ENCODE measurements around the gene EDN2.

EDN2 gene

DNA sequence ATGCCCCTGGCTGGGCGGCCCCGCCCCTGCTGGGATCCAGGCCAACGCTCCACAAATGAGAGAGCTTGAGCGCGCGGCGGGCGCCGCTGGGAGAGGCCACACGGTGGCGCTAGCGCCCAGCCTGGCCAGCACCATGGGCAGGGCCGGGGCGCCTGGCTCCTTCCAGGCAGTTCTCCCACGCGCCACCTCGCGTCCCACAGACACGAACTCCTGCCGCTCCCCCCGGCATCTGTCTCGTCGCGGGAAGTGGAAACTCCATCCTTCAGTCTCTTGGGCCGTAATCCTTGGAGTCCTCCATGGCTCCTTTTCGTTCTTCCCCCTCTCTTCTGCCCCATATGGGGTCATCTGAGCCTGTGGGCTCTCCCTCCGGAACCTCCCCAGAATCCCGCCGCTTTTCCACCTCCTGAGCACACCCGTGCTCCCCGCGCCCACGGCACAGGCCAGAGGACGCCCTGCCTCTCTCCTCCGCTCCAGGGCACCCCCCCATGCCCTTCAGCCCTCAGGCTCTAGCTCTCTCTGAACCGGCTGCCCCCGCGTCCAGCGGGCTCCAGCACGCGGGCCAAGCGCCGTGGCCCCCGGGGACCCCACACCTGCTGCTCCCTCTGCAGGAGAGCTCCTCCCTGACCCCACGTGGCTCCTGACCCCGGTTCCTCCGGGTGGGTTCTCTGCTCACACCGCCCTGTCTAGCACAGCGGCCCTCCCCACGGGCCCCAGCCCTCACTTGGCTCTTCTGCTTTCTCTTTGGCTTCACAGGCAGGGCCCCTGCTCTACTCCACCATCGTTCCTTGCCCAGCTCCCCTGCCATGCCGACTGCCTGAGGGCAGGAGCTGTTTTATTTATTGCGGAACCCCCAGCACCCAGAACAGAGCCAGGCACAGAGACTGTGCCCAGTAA is 31.9 kb upstream of the EDN2 start:
- peak; percentile 64 for DNase-seq

DNA sequence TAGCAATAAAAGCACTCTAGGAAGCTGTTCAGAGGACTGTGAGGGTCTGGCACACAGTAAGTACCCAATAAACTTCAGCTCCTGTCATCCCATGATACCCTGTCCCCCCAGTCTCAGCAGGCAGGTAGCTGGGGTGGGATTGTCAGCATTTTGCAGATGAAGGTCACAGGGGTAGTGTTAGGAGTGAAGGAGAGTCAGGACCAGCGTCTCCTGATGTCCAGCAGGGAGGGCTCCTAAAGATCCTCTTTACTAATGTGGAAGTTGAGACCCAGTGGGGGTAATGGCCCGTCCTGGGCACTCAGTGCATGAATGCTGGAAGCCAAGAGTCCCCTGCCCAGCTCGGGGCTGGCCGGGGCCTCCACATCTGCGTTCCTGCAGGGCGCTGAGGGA is 31.3 kb upstream of the EDN2 start:
- no peak for DNase-seq

DNA sequence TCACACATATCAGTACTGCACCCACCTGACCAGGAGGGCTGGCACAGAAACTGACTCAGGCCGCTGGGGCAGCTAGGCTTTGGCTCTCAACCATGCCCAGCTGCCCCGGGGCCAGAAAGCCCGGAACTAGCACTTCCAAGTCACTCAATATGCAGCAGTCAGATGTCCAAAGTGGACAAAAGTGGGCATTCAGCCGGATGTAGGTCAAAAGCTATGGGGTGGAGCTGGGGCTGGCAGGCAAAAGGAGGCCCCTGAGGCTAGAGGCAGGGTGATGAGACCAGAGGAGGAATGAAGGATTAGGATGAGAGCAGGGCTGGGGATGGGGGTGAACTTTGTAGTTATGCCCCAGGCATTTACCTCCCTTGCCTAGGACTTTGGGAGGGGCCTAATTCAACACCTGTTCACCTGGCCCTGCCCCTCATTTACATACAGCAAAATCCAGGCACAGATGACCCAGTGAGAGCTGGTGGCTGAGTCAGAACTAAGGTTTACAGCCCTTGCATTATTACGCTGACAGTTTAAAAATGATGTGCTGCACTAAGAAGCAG is 30.7 kb upstream of the EDN2 start:
- no peak for DNase-seq

DNA sequence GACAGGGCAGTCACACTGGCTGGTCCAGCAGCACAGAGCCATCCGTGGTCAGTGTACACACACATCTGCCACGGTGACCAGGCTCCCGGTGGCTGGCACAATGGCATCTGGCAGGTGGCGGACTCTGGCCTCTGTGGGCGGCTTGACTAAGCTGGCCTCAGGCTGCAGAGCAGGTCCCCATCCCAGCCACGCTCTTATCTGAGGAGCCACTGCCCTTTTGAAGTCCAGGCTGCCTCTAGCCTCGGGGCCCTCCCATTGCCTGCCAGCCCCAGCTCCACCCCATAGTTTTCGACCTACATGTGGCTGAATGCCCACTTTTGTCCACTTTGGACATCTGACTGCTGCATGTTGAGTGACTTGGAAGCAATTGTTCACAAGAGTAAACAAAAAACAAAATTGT is 29.9 kb upstream of the EDN2 start:
- DNase-seq = no peak

DNA sequence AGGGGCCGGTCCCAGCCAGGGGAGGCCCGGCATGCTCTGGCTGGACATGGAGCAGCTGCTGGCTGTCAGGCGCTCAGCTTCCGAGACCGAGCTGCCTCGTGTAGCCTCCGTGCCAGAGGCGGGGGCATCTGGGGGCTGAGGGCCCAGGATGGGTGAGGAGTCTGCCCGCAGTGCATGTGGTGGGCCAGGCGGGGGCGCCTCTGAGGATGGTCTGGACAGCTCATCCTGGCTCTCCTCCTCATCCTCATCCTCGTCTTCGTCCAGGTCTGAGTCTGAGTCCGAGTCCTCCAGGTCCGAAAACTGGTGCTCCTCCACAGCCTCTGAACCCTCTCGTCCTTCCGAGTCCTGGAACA is 28.9 kb upstream of the EDN2 start:
- no peak for DNase-seq

DNA sequence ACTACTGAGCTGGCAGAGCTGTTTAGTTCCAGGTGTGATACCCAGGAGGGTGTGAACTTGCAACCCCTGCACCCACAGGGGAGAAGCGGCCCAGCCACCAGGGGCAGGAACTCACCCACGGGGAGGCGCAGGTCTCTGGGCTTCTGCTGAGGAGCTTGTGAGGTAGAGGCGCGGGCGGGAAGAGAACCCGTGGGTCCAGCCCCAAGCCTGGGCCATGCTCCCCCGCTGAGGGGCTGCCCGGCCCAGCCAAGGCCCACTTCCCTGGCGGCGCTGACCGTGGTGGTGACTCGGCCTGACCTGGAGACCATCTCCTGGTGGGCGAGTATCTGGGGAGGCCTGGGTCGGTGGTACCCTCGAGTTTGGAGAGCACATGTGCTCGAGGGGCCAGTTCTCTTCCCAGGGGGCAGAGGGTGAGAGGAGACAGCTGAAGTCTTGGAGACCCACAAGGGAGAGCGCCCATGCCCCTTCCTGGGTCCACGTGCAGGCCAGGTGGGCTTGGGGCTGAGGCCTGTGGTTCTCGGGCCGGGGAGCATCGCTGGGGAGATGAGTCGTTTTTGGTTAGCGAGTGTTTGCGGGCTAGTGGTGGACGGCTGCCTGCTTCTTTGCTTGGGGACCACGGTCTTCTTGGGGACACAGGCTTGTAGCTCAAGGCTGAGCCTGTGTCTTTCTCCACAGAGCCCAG is 28.4 kb upstream of the EDN2 start:
- no peak for DNase-seq

DNA sequence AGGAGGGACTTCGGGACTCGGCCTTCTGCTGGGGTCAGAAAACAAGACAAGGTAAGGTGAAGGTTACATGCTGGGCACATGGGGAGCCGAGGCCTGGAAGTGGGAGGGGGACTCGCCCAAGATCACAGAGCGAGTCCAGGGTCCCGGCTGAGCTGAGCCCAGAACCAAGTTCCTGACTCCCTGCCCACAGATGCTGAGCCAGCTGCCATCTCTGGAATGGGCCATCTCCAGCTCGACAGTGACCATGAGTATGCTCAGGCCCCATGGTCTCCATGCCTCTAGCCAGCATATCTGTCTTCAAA is 26.7 kb upstream of the EDN2 start:
- no peak for DNase-seq

DNA sequence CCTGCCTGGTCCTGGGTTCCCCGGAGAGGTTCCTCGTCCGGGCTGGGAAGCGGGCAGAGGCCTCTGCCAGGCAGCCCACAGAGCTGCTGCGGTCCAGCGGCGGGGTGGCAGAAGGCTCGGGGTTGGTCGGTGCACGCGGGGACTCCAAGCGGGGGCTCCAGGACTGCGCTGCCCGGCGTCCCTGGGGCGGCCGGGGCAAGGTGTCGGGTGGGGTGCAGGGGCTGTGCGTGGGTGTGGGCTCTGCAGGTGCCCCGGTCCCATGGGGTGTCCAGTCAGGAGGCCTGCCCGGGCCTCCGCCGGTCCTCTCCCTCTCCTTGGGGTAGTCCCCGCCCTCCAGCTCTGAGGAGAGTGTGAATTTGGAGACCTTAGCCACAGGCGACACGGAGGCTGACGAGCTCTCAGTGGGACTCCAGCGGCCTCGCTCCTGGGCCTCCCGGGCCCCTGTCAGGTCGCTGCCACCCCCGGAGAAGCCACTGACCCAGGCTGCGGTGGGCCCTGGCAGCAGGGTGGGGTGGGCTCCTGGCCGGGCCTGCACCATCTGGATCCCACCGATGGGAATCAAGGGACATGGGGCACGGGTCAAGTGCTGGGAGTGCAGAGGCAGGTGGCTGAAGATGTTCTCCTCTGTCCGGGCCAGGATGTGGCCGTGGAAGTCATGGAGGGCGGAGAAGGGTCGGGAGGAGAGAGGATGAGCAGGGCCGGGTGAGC is 26.2 kb upstream of the EDN2 start:
- DNase-seq = no peak

DNA sequence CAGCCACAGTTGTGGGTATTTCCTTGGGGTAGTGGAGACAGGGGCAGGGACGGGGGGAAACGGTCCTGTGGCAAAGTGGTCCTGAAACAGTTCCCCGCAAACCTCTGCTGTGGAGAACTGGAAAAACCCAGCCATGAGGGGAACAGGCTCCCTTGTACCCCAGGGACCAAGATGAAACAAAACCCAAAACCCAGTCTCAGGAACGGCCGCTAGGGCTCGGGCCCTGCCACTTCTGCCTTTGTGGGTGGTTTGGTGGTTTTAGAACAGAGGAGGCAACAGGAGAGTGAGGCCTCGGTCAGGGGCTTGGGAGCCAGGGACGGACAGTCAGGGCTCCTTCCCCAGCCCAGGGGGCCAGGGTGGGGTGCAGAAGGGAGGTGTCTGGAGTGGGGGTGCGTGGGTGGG is 24.8 kb upstream of the EDN2 start:
- DNase-seq = no peak

DNA sequence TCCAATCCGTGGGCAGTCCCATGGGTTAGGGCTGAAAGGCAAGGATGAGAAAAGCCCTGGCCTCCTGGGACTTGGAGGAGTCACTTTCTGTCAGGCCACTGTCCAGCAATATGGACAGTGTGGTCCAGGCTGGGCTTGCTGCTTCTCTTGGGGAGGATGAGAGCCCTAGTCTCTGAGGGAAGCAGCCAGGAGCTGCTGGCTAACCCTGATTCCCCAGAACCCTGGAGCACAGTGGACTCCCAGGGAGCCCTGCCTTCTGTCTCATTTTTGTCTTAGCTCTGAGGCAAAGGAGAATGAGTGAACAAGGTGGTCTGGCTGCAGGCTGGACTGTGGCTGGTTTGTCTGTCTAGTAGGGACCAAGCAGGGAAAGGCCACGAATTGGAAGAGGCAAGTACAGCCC is 23.8 kb upstream of the EDN2 start:
- DNase-seq = no peak

DNA sequence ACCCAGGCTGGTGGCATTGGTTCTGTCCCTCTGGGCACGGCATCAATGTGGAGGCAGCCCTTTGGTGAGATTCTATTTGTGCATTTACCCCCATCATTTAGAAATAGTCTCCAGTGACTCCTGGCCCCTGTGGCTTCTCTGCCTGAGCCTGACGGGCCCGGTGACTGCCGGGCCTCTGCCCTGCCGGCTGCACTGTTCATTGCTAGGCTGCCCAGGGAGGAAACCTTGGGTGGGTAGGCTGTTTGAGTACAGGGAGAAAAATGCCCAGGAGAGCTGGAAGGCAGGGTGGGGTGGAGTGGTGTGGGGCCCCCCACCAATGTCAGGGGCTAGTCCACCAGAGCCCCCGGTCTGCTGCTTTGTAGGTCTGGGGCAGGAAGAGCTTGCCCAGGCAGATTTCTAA is 23.4 kb upstream of the EDN2 start:
- no peak for DNase-seq

DNA sequence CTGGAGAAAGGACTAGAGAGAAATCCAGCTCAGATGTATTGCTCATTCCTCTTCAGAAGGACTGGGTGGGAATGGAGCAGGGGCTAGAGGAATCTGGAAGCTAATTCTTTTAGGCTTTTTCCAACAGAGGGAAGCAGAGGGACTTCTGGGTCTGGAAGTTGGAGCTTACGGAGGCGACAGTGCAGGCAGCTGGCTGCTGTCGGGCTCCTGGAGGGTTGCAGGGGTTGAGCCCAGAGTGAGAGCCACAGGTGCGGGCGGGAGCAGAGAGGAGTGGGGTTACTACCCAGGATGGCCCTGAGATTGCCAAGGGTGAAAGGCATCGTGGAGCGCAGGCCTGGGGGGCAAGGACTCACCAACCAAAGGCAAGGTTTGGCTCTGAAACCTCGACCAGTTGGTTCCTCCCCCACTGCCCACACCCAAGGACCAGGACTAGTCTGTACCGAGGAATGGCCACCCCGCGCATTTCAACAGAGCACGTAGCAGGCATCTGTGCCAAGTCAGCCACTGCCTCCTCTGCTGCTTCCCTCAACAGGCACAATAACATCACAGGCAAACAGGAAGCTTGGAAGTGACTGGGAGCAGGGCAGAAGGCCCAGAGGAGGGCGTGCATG is 22.7 kb upstream of the EDN2 start:
- no peak for DNase-seq

DNA sequence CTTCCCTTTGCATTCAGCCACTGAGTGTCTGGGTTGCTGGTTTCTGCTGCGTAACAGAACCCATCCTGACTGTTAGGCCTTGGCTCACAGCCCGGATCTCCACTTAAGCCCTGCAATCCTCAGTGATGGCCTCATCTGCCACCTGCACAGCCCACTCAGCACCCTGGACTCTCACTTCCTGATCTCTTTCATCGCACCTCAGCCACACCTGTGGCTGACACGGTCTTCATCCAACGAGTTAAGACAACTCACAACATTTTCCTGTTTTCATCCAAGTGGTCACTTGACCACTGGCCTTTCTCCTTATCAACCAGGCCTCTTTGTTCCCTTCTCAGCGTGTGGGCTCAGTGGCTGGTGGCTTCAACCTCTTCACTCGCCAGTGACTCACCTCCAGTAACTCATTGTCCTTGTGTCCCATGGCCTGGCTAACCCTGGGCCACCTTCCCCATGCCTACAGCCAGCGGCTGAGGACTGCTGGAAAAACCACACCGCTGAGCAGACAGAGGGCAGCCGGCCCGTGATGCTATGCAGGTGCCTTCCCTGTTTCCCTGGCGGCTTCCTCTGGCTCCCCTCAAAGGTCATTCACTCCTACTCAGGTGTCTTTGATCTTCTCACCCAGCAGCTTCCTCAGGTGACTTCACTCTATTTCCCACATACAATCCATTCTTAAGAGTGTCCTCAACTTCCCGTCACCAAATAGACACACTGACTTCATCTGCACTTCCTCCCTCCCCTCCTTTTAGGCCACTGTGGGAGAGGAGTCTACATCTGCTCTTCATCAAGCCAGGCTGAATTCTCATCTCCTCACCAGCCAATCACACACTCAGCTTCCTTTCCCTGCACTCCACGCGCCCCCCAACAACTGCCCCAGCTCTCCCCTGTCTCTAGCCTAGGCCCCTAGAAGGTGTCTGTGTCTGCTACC is 19.9 kb upstream of the EDN2 start:
- DNase-seq = no peak

DNA sequence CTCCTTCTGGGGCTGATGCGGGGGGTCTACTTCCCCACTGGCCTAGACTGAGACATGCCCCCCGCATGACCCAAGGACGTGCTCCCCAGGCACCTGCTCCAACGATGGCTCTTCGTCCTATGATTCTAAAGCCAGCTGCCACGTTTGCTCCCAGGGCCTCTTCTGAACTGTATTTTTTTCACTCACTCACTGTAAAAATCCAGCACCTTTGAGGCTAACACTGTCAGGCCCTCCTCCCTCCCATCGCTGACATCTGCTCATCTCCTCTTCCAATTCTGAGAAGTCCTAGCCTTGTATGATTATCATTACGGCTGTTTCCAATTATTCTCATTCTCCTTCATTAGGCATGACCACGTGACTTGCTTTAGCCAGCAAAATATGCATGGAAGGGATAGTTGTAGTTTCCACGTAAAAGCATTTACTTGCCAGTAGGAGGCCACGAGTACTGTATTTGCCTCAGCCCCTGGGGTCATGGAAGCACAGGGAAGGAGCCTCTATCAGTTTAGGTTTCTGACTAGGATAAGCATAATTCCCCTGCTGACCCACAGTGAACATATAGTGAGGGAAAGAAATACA is 19.1 kb upstream of the EDN2 start:
- no peak for DNase-seq

DNA sequence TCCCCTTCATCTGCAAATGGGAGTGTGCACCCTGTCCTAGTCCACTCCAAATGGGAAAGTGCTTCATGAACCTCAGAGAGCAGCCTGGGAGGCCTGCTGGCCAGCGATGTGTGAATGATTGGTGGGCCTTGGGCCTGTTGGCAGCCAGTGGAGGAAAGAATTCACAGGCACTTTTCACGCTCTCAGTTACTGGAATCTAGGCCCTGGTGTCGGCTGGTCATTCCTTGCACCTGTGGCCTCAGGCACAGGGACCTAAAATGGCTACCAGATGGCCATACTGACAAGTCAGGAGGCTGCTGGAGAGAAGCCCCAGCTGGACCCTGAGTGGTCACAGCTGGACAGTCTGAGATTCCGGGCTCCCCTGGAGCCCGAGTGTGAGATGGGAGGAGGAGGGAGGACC is 18.4 kb upstream of the EDN2 start:
- no peak for DNase-seq

DNA sequence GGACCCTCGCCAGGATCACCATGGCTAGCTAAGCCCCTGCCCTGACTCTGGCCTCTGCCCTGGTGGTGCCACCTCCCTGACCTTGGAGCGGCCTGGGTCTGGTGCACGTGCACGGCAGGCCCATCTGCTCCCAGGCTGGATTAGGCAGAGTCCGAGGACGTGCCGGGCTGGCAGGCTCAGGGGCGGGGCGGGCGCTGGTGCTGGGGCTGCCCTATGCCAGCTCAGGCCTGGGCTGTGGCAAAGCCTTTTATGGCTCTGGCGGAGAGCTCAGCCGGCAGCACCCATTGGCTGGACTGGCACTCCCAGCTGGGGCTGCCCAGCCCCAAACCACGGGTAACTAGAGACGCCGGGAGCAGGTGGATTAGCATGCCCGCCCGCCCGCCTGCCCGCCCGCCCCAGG is 17.1 kb upstream of the EDN2 start:
- DNase-seq = no peak

DNA sequence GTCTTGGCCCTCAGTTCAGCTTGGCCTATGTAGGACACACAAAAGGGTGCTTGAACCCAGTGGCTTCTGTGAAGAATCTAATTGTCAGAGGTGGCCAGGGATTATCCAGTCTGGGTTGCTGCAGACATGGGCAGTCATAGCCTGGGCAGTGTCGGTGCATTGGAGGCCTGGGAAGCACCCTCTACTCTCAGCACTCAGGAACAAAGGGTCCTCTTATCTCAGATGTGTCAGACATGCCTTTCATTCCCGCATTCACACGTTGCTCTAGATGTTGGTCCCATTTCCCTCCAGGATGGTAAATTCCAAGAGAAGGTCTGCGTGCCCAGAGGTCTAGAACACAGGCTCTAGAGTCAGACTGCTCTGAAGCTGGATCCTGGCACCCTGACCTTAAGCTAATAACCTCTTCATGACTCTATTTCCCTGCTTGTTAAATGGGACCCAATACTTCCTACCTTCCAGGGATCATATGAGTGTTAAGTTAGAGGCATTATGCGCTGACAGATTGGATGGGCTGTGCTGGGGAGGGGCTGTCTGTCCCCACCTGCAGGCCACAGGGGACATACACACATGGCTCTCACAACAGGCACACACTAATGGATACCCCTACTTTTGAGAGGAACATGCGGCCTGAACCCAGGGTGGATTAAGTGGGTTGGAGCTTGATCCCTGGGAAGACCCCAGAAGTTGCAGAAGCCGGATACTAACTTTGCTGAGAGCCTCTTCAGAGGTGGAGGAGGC is 16.5 kb upstream of the EDN2 start:
- no peak for DNase-seq

DNA sequence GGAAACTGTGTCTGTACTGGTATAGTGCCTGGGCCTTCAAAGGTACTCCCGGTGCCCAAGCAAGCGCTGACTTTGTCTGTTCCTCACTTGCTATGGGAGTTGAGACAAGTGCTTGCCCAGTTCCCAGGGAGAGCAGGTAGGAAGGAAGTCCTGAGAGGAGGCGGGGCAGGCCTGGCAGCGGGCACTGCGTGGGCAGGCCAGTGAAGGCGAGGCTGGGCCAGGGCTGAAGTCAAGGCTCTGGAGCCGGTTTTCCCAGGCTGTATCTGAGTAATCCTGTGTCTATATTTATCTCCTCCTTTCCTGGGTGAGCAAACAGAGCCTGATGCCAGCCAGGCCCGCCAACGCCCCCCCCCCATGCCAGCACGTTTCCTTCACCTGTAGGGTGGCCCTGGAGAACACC is 15.9 kb upstream of the EDN2 start:
- DNase-seq = no peak

DNA sequence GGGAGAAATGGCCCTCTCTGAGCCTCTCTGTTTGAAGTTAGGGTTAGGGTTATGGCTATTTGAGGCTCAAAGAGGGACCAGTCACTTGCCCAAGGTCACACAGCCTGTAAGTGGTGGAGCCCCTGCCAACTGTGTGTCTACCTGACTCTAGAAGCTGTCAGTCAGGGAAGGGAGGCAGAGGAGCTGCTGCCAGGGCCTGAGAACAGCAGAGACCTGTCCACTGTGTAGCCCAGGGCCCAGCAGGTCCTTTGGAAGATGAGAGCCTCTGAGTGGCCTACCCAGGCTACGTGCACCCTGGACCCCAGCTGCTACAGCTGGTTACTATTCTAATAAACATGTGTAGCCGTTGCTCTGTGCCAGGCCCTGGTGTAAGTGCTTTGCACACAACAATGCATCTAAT is 15.1 kb upstream of the EDN2 start:
- no peak for DNase-seq

DNA sequence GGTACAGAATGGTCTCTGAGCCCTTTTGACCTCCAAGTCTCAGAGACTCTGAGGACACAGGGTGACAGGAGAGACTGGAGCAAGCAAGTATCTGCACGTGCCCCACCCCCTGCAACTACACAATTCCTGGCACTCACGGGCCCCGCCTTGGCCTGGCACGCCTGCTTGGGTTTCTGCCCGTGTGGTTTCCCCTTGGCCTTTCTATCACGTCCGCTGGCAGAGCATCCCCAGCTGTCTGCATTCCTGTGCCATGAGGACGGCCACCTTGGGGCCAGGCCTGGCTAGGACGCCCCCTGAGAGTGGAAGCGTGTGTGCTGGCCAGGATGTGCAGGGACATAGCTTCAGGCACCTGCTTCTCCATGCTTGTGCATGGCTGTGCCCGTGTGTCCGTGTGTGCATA is 14.3 kb upstream of the EDN2 start:
- DNase-seq = no peak

DNA sequence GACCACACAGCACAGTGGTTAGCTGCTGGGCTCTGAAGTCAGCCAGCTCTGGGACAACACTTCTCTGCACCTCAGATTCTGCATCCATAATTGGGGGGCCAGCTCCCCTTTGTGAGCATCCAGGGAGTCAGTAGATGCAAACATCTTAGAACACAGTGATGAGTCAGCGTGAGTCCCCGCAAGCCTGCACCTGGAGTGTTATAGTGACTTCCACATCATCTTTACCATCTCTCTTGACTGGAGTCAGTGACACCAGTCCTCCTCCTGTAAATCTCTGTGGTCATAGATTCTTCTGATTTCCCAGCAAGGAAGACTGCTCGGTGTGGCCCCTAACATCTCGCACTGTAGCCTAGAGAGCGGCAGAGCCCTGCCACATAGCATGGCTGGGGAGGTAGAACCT is 13.9 kb upstream of the EDN2 start:
- DNase-seq = no peak
